HCT116 (cell line): ENCODE results near the gene TMEM191B. TPM values are rescaled to one million over a fixed set of nuclear protein-coding genes. Genes with fewer than 3 reads are reported as not detected.
"Not testable (repeated sequence)": the region's sequence is repeated elsewhere in the genome, so short reads cannot be mapped to it uniquely, and the experiment has no call there.

Experiments used
- ATAC-seq: fragments of 200-7000 bp; cut with Tn5 transposase; 2 replicates; pipeline ENCODE4 v1.9.1; 2020; ENCODE audit warnings: mild to moderate bottlenecking, moderate library complexity
- BruUV-seq: library from RNA; stranded (reverse); fragments of 400-500 nt; replicated peaks from 2 replicates; lab custom pipeline; 2021; lab: Mats Ljungman, UMichigan
- CTCF ChIA-PET: fragments of 300-600 bp; sonication (Branson Sonifier 250); formaldehyde crosslinking; loops from one replicate; lab custom pipeline; 2021; ENCODE audit warnings: antibody characterized with exemption; lab: Charles Lee
- POLR2A ChIA-PET: fragments of 300-600, 350-600 bp; sonication (Branson Sonifier 250); formaldehyde crosslinking; loops from one replicate; lab custom pipeline; 2021; ENCODE audit warnings: antibody characterized with exemption; lab: Charles Lee
- RAD21 ChIA-PET, 2 experiments: fragments of 300-600 bp; sonication (Branson Sonifier 250); formaldehyde crosslinking; loops; one replicate each; lab custom pipeline; 2023; ENCODE audit warnings: low total read pairs in 2 of 2; ENCODE audit not compliant: uncharacterized antibody in 2 of 2, unreplicated experiment in 2 of 2, low non-redundant PET in 1 of 2; lab: Charles Lee
- DNase-seq: peaks from one replicate; pipeline ENCODE4 v3.0.0-alpha.2; 2010; ENCODE audit warnings: low read depth, low spot score
- H2AFZ ChIP-seq: fragments of 200-600 bp; shearing (Covaris generic), sonication (generic); 2 replicates; pipeline ENCODE4 v1.6.1; 2017; ENCODE audit warnings: low read depth, mixed run types, mixed read lengths, antibody characterized with exemption, low read length; ENCODE audit not compliant: poor library complexity, severe bottlenecking
- H3K27ac ChIP-seq: 2 replicates; pipeline ENCODE4 v1.5.1; 2012; ENCODE audit warnings: low read depth, low read length
- H3K27me3 ChIP-seq: fragments of 200-600 bp; sonication (generic); 2 replicates; pipeline ENCODE4 v1.6.1; 2016; ENCODE audit warnings: mixed run types, low read length, mixed read lengths; ENCODE audit not compliant: insufficient read depth
- H3K36me3 ChIP-seq, 2 experiments: fragments of 200-500 bp in 1 of 2; fragments of 200-600 bp in 1 of 2; sonication (Bioruptor generic) in 1 of 2; sonication (generic) in 1 of 2; 2 replicates each; pipeline versions ENCODE4 v1.5.1 to v1.6.1; 2014 to 2016; ENCODE audit warnings: low read length in 2 of 2, inconsistent platforms in 1 of 2, mixed read lengths in 1 of 2, mixed run types in 1 of 2; ENCODE audit not compliant: insufficient read depth in 2 of 2, control insufficient read depth in 1 of 2
- H3K4me1 ChIP-seq, 2 experiments: fragments of 200-600 bp in 1 of 2; sonication (generic) in 1 of 2; 2 replicates each; pipeline versions ENCODE4 v1.5.1 to v1.6.1; 2012 to 2017; ENCODE audit warnings: low read length in 2 of 2, inconsistent platforms in 1 of 2, mild to moderate bottlenecking in 1 of 2, mixed read lengths in 1 of 2, mixed run types in 1 of 2, moderate library complexity in 1 of 2; ENCODE audit not compliant: insufficient read depth in 2 of 2, control insufficient read depth in 1 of 2
- H3K4me2 ChIP-seq: fragments of 200-600 bp; sonication (generic); 2 replicates; pipeline ENCODE4 v1.6.1; 2017; ENCODE audit warnings: mixed run types, low read length, mixed read lengths
- H3K4me3 ChIP-seq, 2 experiments: fragments of 200-600 bp in 1 of 2; sonication (generic) in 1 of 2; replicated peaks in 1 of 2; 2 replicates each; pipeline ENCODE4 v1.5.1; 2011 to 2016; ENCODE audit warnings: low read length in 2 of 2, control low read depth in 1 of 2, low read depth in 1 of 2, mild to moderate bottlenecking in 1 of 2, mixed read lengths in 1 of 2, mixed run types in 1 of 2
- H3K79me2 ChIP-seq: fragments of 200-600 bp; sonication (generic); 2 replicates; pipeline ENCODE4 v1.6.1; 2017; ENCODE audit warnings: mild to moderate bottlenecking, mixed run types, low read length, moderate library complexity, mixed read lengths; ENCODE audit not compliant: insufficient read depth
- H3K9ac ChIP-seq: fragments of 200-600 bp; sonication (generic); 2 replicates; pipeline ENCODE4 v1.6.1; 2016; ENCODE audit warnings: low read length, mixed read lengths
- H3K9me2 ChIP-seq: fragments of 200-600 bp; sonication (generic), shearing (Covaris generic); 2 replicates; pipeline ENCODE4 v1.6.1; 2017; ENCODE audit warnings: mixed run types, mild to moderate bottlenecking, moderate library complexity; ENCODE audit not compliant: insufficient read depth
- H3K9me3 ChIP-seq, 2 experiments: fragments of 200-500 bp in 1 of 2; fragments of 200-600 bp in 1 of 2; sonication (Bioruptor generic) in 1 of 2; sonication (generic) in 1 of 2; 2 replicates each; pipeline ENCODE4 v1.6.1; 2014 to 2017; ENCODE audit warnings: low read length in 2 of 2, mixed read lengths in 2 of 2, inconsistent platforms in 1 of 2, low read depth in 1 of 2, mild to moderate bottlenecking in 1 of 2, mixed run types in 1 of 2, moderate library complexity in 1 of 2; ENCODE audit not compliant: control insufficient read depth in 1 of 2, insufficient read depth in 1 of 2
- H4K20me1 ChIP-seq: fragments of 200-600 bp; sonication (generic), shearing (Covaris generic); 2 replicates; pipeline ENCODE4 v1.6.1; 2017; ENCODE audit warnings: mixed run types, mild to moderate bottlenecking, moderate library complexity; ENCODE audit not compliant: insufficient read depth
- intact Hi-C: fragments of 100-400 bp; cut with micrococcal nuclease; formaldehyde crosslinking; loops from 2 replicates; pipeline ENCODE4 v1.10.0; 2022
- total RNA-seq: library from RNA; stranded (reverse); gene quantifications from one replicate; pipeline ENCODE4 v1.2.1, GENCODE V29; 2021; ENCODE audit not compliant: unreplicated experiment

Gene TMEM191B
- total RNA-seq, 1 experiment from 2014 or later = 2.1 TPM

DNA sequence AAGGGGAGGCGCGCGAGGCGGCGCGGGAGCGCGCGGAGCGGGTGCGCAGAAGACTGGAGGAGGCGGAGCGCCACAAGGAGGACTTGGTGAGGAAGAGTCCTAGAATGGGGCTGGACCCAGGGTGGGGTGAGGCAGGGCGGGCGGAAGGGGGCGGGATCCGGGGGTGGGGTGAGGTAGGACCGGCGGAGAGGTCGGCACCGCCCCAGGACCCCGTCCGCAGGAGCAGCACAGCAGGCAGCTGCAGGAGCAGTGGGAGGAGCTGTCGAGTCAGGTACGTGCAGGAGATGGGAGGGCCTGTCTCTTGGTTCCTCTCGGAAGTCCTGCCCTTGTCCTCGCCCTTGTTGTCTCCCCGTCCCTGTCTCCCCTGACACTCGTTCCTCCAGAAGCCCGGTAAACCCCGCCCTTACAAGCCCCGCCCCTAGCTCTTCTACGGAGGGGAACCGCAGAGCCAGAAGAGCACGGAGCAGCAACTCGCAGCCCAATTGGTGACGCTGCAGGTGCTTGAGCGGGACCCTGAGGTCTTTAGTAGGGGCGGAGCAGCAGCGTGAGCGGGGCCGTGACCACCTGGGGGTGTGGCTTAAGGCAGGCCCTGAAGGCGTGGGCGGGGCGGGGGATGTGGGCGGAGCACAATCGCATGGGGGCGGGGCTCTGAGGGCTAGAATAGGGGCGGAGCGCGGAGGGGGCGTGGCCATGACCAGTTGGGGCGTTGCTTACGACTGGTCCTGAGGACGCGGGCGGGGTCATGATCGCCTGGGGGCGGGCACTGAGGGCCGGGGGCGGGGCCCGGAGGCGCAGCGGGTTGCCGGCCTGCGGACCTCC is 1.2 kb downstream of the TMEM191B start:
- H4K20me1 ChIP-seq, H3K27ac ChIP-seq, intact Hi-C loops, POLR2A ChIA-PET, RAD21 ChIA-PET, H3K79me2 ChIP-seq, CTCF ChIA-PET, H3K9ac ChIP-seq, H3K4me2 ChIP-seq, H3K27me3 ChIP-seq, H3K9me3 ChIP-seq, H3K4me3 ChIP-seq, H3K4me1 ChIP-seq, H3K36me3 ChIP-seq, H3K9me2 ChIP-seq, H2AFZ ChIP-seq, BruUV-seq: not testable (repeated sequence)
- ATAC-seq = peak; percentile 80
- DNase-seq = peak; percentile 36

DNA sequence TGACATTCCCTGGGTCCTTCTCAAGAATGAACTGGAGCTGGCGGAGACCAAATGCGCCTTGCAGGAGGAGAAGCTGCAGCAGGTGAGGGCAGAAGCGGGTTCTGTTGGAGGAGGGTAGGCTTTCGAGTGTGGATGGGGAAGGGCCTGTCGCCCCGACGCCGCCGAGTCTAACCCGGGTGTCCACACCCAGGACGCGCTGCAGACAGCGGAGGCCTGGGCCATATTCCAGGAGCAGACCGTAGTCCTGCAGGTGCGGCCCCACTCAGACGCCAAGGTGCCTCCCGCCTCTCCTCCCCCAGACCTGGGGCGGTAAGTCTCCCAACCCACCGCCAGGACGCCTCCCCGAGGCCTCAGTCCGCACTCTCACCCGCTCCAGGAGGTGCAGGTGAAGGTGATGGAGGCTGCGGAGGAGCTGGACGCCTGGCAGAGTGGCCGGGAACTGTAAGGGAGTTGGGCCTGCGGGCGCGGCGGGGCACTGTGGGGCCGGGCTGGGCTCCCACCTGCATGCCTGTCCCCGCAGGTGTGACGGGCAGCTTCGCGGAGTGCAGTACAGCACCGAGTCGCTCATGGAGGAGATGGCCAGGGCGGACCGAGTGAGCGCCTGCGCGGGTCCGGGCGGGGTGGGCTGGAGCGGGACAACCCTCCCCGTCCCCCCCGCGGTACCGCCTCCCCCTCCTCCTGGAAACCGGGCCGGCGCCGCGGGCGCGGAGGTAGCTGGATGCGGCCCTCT is 2.0 kb downstream of the TMEM191B start:
- H3K4me3 ChIP-seq, H3K79me2 ChIP-seq, H3K27ac ChIP-seq, H3K4me1 ChIP-seq, intact Hi-C loops, H2AFZ ChIP-seq, H3K36me3 ChIP-seq, BruUV-seq, H3K9me2 ChIP-seq, RAD21 ChIA-PET, H3K4me2 ChIP-seq, H3K27me3 ChIP-seq, H3K9me3 ChIP-seq, H4K20me1 ChIP-seq, H3K9ac ChIP-seq, CTCF ChIA-PET, POLR2A ChIA-PET, DNase-seq: not testable (repeated sequence)
- ATAC-seq = peak; percentile 43

DNA sequence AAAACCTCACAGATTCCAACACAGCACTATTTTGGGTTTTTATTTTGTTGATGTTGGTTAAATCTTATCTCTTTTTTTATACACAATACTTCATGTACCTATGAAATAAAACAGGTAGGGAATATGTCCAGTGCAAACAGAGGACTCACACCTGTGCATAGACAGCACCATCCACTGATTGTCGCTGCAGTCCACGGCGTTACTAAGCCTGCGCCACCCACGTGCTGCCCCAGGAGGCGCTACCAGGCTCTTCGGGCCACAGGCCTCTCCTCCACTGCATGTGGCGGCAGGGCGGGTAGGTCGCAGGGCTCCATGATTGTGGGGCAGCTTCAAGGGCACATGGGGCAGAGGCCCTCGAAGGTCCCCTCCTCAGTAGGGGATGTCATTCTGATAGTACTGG is 6.0 kb downstream of the TMEM191B start:
- POLR2A ChIA-PET, H2AFZ ChIP-seq, H3K9me3 ChIP-seq, H3K36me3 ChIP-seq, H3K4me1 ChIP-seq, H3K27me3 ChIP-seq, H3K4me2 ChIP-seq, intact Hi-C loops, BruUV-seq, H3K4me3 ChIP-seq, H3K79me2 ChIP-seq, H3K9me2 ChIP-seq, ATAC-seq, CTCF ChIA-PET, RAD21 ChIA-PET, DNase-seq, H4K20me1 ChIP-seq, H3K9ac ChIP-seq, H3K27ac ChIP-seq: not testable (repeated sequence)

DNA sequence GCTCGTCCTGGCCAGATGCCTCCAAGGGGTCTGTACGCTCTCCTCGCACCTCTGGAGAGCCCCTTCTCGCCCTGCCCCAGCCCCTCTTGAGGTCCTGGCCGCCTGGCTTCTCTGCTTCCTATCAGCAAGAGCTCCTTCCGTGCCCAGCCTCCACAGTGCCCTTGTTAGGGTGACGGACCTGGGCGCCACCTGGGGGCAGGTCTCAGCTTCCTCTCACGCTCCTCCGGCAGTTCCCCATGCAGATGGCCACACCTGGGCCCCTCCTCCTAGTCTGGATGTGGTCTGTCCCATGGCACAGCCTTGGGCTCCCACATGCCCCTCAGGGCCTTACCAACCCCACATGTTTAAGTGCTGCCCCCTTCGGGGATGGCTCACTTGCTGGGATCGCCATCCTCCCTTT is 6.7 kb downstream of the TMEM191B start:
- H3K4me3 ChIP-seq, H3K9ac ChIP-seq, H3K79me2 ChIP-seq, BruUV-seq, H3K9me2 ChIP-seq, DNase-seq, RAD21 ChIA-PET, H3K4me2 ChIP-seq, H3K4me1 ChIP-seq, CTCF ChIA-PET, H3K27ac ChIP-seq, H3K36me3 ChIP-seq, H3K9me3 ChIP-seq, intact Hi-C loops, H3K27me3 ChIP-seq, H2AFZ ChIP-seq, H4K20me1 ChIP-seq, POLR2A ChIA-PET: not testable (repeated sequence)
- peak; percentile 37; the same call in 1 of the 2 replicates for ATAC-seq
